GM20431 (cell line): ENCODE measurements around the gene ID3.
"Not testable (repeated sequence)": the region's sequence is repeated elsewhere in the genome, so short reads cannot be mapped to it uniquely, and the experiment has no call there.

ENCODE experiments used
- in situ Hi-C: fragments of 300-500 bp; cut with MseI, MboI; formaldehyde crosslinking; loops from one replicate; pipeline ENCODE4 v1.15.0; 2020; ENCODE audit warnings: low sequenced_read_pairs; ENCODE audit not compliant: unreplicated experiment

Gene ID3

GRCh38 chr1:23590058-23590783 is 30.9 kb upstream of the ID3 start:
- in situ Hi-C loops = no loop called here

GRCh38 chr1:23589585-23589986 is 30.3 kb upstream of the ID3 start:
- in situ Hi-C loops = no loop called here

- in situ Hi-C loops = no loop called here
These were observed 29.6 kb upstream of the ID3 start for GRCh38 chr1:23588749-23589548.

- in situ Hi-C loops = no loop called here
These were observed 26.2 kb upstream of the ID3 start for GRCh38 chr1:23585321-23586022.

GRCh38 chr1:23583727-23584126 is 24.4 kb upstream of the ID3 start:
- in situ Hi-C loops = not testable (repeated sequence)

GRCh38 chr1:23582820-23583219 is 23.5 kb upstream of the ID3 start:
- in situ Hi-C loops = no loop called here

- in situ Hi-C loops = no loop called here
These were observed 21.9 kb upstream of the ID3 start for GRCh38 chr1:23581219-23581618.

GRCh38 chr1:23578997-23579363 is 19.7 kb upstream of the ID3 start:
- in situ Hi-C loops = no loop called here

GRCh38 chr1:23578311-23578996 is 19.2 kb upstream of the ID3 start:
- in situ Hi-C loops = no loop called here

GRCh38 chr1:23577056-23578004 is 18.0 kb upstream of the ID3 start:
- in situ Hi-C loops = no loop called here

GRCh38 chr1:23576338-23577055 is 17.2 kb upstream of the ID3 start:
- in situ Hi-C loops = no loop called here

- in situ Hi-C loops = no loop called here
These were observed 16.0 kb upstream of the ID3 start for GRCh38 chr1:23575226-23575810.

GRCh38 chr1:23574265-23574754 is 15.0 kb upstream of the ID3 start:
- in situ Hi-C loops = no loop called here

GRCh38 chr1:23573574-23574182 is 14.4 kb upstream of the ID3 start:
- in situ Hi-C loops = no loop called here

GRCh38 chr1:23571465-23571864 is 12.2 kb upstream of the ID3 start:
- in situ Hi-C loops = no loop called here

GRCh38 chr1:23570001-23570691 is 10.8 kb upstream of the ID3 start:
- in situ Hi-C loops = no loop called here
